AG04449 (cell line): ENCODE results near the gene RELN.

Experiments used
- CTCF ChIA-PET: fragments of 350-600 bp; formaldehyde crosslinking; extraction: SDS; loops from one replicate; lab custom pipeline; 2021; ENCODE audit warnings: antibody characterized with exemption; lab: Yijun Ruan, JAX
- POLR2A ChIA-PET: fragments of 400-600, 350-600 bp; formaldehyde crosslinking; extraction: SDS; loops from one replicate; lab custom pipeline; 2020; ENCODE audit warnings: antibody characterized with exemption, inconsistent platforms; lab: Yijun Ruan, JAX
- DNase-seq: peaks from one replicate; pipeline ENCODE4 v3.0.0-alpha.2; 2010; ENCODE audit warnings: low read depth, low spot score
- H3K4me3 ChIP-seq: 2 replicates; pipeline ENCODE4 v1.5.1; 2011; ENCODE audit warnings: low read depth, mild to moderate bottlenecking, control low read depth, low read length
- CTCF ChIP-seq: IDR thresholded peaks from one replicate; pipeline ENCODE4 v1.5.1; 2011; ENCODE audit warnings: mild to moderate bottlenecking, moderate library complexity, low read length, control low read depth, inconsistent platforms; ENCODE audit not compliant: insufficient read depth; ENCODE audit errors: missing control alignments

Gene RELN

DNA sequence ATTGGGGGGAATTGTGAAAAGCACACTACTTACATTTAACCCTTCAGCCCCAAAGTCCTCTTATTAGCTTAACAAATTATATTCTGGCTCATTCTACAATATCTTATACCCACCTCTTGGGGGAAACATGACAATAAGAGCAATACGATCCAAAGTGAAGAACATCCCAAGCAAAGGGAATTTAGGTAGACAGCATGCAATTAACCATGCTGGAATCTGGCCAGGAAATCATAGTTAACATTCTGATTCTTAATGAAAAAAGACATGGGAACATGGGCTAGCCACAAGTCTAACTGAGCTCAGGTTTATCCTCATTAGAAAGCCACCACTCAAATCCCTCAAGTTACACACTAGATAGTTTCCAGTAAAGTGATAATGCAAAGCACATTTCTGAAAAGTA, 301.5 kb downstream of the RELN start:
- no peak for TF ChIP-seq CTCF
- CTCF ChIA-PET = no interaction called here
- POLR2A ChIA-PET = no interaction called here
- H3K4me3 ChIP-seq = no peak overlapping the region
- DNase-seq = no peak

DNA sequence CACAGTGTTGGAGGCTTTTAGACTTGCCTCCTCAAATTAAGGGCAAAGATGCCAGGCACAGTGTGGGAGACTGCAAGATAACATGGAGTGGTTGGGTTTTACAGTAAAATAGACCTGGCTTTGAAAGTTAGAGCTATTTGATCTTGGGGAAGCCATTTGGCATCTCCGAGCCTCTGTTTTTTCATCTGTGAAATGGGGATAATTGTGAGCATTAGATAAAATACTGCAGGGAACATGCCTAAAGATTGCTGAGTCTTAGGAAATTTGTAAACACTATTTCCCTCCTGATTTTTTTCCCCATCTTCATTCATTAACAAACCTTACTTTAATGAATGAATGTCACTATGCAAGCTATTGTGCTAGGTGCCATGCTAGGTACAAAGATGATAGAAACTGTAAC, 302.2 kb downstream of the RELN start:
- no peak for DNase-seq
- ChIA-PET POLR2A (no interaction called here), CTCF (no interaction called here)
- TF ChIP-seq CTCF = no peak
- H3K4me3 ChIP-seq = no peak overlapping the region

DNA sequence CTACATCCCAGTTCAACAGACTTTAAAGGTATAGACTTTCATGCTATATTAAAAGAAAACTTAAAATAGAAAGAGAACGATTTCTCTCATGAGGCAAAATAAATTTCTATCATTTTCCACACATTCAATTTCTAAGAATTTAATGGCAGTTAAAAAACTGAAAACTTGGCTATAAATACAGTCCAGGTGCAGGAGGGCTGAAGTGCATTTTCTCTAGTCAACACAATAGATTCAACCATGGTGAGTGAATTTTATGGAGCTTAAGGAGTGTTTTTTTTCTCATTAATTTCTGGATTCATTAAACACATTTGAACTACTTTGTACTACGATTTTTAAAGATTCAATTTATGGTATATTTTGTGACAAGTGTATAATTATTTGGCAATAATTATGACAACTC, 302.7 kb downstream of the RELN start:
- H3K4me3 ChIP-seq = no peak overlapping the region
- DNase-seq = no peak
- TF ChIP-seq CTCF = no peak
- POLR2A ChIA-PET = no interaction called here
- CTCF ChIA-PET = no interaction called here

DNA sequence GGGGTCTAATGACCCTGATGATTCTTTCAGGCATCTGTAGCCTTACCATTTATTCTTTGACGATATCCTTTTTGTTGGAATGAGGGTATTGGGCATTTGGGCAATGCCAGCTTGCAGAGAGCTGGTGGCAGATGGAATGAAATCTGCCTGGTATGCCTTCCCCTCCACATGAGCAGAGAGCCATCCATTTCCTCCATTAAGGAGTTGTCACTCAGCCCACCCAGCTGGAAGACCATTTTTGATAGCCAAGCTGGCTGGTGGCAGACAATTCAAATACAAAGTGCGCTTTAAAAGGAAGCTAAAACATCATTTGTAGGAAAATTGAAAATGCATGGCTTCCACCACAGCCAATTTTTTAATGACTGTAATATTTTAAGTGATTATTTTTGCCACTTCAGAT, 303.4 kb downstream of the RELN start:
- POLR2A ChIA-PET = no interaction called here
- H3K4me3 ChIP-seq = no peak overlapping the region
- CTCF ChIA-PET = no interaction called here
- no peak for TF ChIP-seq CTCF
- DNase-seq = no peak

DNA sequence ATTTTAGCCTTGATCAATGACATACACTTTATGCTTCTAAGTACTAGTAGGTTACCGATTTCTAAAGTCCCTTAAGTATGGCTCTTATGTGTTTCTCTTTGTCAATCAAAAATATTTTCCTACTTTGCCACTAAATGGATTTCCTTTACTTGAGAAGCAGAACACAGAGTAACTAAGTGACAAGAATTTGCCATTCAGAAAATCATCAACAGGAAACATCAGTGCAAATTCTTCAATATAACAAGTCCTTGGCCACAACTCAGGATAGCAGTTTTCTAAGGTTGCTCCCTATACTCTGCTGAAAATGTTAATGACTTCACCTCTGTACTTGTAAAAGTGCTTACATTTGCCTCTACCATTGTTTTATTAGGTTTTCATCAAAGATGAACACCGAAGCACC, 303.8 kb downstream of the RELN start:
- DNase-seq = no peak
- ChIA-PET CTCF (no interaction called here), POLR2A (no interaction called here)
- no peak overlapping the region for H3K4me3 ChIP-seq
- TF ChIP-seq CTCF = no peak

DNA sequence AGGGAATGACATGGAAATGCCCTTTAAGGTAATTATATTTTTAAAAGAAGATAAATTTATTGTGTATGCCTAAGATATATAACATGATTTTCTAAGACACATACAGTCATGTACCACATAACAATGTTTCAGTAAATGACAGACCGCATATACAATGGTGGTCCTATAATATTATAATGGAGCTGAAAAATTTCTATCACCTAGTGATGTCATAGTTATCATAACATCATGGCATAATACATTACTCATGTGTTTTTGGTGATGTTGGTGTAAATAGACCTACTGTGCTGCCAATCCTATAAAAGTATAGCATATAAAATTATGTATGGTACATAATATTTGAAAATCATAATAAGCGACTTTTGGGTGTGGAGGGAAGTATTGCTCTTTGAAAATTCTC, 306.1 kb downstream of the RELN start:
- CTCF ChIA-PET = no interaction called here

More for the DNA sequence above, 306.1 kb downstream of the RELN start:
- no peak for TF ChIP-seq CTCF
- POLR2A ChIA-PET = no interaction called here
- H3K4me3 ChIP-seq = no peak overlapping the region
- no peak for DNase-seq
